HFF-Myc (cell line): ENCODE results near the gene ETV7.

Source experiments
- DNase-seq: peaks from one replicate; pipeline ENCODE4 v3.0.0-alpha.2; 2011; ENCODE audit warnings: low read depth; ENCODE audit errors: extremely low read depth
- H3K4me3 ChIP-seq: replicated peaks from 2 replicates; pipeline ENCODE4 v1.5.1; 2011; ENCODE audit warnings: low read depth, mild to moderate bottlenecking, control low read depth, low read length
- CTCF ChIP-seq: IDR thresholded peaks from 2 replicates; pipeline ENCODE4 v1.5.1; 2012; ENCODE audit warnings: mild to moderate bottlenecking, low read depth, low read length, control low read depth; ENCODE audit errors: missing control alignments

Gene ETV7

GRCh38 chr6:36374194-36374593 is 13.3 kb downstream of the ETV7 start:
- DNase-seq = no peak
- no peak overlapping the region for H3K4me3 ChIP-seq
- no peak for TF ChIP-seq CTCF

GRCh38 chr6:36373368-36374019 is 14.0 kb downstream of the ETV7 start:
- no peak overlapping the region for H3K4me3 ChIP-seq
- no peak for TF ChIP-seq CTCF
- no peak for DNase-seq

GRCh38 chr6:36372088-36372487 is 15.4 kb downstream of the ETV7 start:
- DNase-seq = no peak
- H3K4me3 ChIP-seq = no peak overlapping the region
- TF ChIP-seq CTCF = no peak

GRCh38 chr6:36371211-36371610 is 16.3 kb downstream of the ETV7 start:
- no peak overlapping the region for H3K4me3 ChIP-seq
- no peak for DNase-seq
- no peak for TF ChIP-seq CTCF

- no peak for TF ChIP-seq CTCF
- DNase-seq = no peak
- no peak overlapping the region for H3K4me3 ChIP-seq
These were observed 16.8 kb downstream of the ETV7 start for GRCh38 chr6:36370638-36371037.

- TF ChIP-seq CTCF = no peak
- no peak overlapping the region for H3K4me3 ChIP-seq
- no peak for DNase-seq
These were observed 18.3 kb downstream of the ETV7 start for GRCh38 chr6:36368921-36369865.
